IMR-90 (cell line): ENCODE measurements around the gene SNAP91. TPM values are rescaled to one million over a fixed set of nuclear protein-coding genes. Genes with fewer than 3 reads are reported as not detected.
A peak's percentile ranks its signal among the peaks of the same experiment; 100 is the strongest.

Experiments
- ATAC-seq: fragments of 200-7000 bp; cut with Tn5 transposase; 2 replicates; pipeline ENCODE4 v1.9.1; 2020; ENCODE audit warnings: low read depth, mild to moderate bottlenecking, moderate library complexity
- BruUV-seq: library from RNA; stranded (reverse); fragments of 400-500 nt; replicated peaks from 2 replicates; lab custom pipeline; 2021; lab: Mats Ljungman, UMichigan
- CTCF ChIA-PET: fragments of 300-600 bp; formaldehyde crosslinking; extraction: SDS; loops from one replicate; lab custom pipeline; 2021; ENCODE audit warnings: antibody characterized with exemption; lab: Yijun Ruan, JAX
- POLR2A ChIA-PET: fragments of 300-600 bp; sonication (Branson Sonifier 250); formaldehyde crosslinking; loops from one replicate; lab custom pipeline; 2022; ENCODE audit warnings: antibody characterized with exemption; ENCODE audit not compliant: unreplicated experiment; lab: Charles Lee
- DNase-seq: peaks from one replicate; pipeline ENCODE4 v3.0.0; 2013
- H2AFZ ChIP-seq: replicated peaks from 2 replicates; pipeline ENCODE3; 2013; ENCODE audit warnings: low read length, mild to moderate bottlenecking; ENCODE audit not compliant: poor library complexity
- H2AK5ac ChIP-seq: 2 replicates; pipeline ENCODE4 v1.6.1; 2013; ENCODE audit warnings: low read depth, low read length, inconsistent platforms
- H2AK9ac ChIP-seq: replicated peaks from 2 replicates; pipeline ENCODE3; 2013; ENCODE audit warnings: mild to moderate bottlenecking, low read depth, low read length, moderate library complexity; ENCODE audit not compliant: poor library complexity
- H2BK120ac ChIP-seq: 2 replicates; pipeline ENCODE4 v1.6.1; 2013; ENCODE audit warnings: low read depth, low read length, inconsistent platforms
- H2BK15ac ChIP-seq: 3 replicates; pipeline ENCODE4 v1.6.1; 2013; ENCODE audit warnings: low read depth, low read length, inconsistent platforms
- H2BK20ac ChIP-seq: 2 replicates; pipeline ENCODE4 v1.6.1; 2013; ENCODE audit warnings: low read depth, mild to moderate bottlenecking, inconsistent platforms, low read length, moderate library complexity
- H2BK5ac ChIP-seq: 2 replicates; pipeline ENCODE4 v1.6.1; 2013; ENCODE audit warnings: mild to moderate bottlenecking, low read depth, low read length, inconsistent platforms; ENCODE audit not compliant: poor library complexity, severe bottlenecking
- H3K14ac ChIP-seq: replicated peaks from 2 replicates; pipeline ENCODE4 v1.6.1; 2013; ENCODE audit warnings: low read depth, low read length, inconsistent platforms
- H3K18ac ChIP-seq: 2 replicates; pipeline ENCODE4 v1.6.1; 2013; ENCODE audit warnings: low read depth, low read length, control low read depth
- H3K23ac ChIP-seq: 2 replicates; pipeline ENCODE4 v1.6.1; 2013; ENCODE audit warnings: low read depth, low read length, inconsistent platforms
- H3K27ac ChIP-seq: 2 replicates; pipeline ENCODE4 v1.5.1; 2013; ENCODE audit warnings: mild to moderate bottlenecking, control low read depth, low read length; ENCODE audit not compliant: insufficient read depth
- H3K27me3 ChIP-seq: 2 replicates; pipeline ENCODE4 v1.6.1; 2013; ENCODE audit warnings: low read length; ENCODE audit not compliant: control insufficient read depth, insufficient read depth
- H3K36me3 ChIP-seq: 2 replicates; pipeline ENCODE4 v1.6.1; 2013; ENCODE audit warnings: low read length, mixed read lengths; ENCODE audit not compliant: control insufficient read depth, insufficient read depth
- H3K4ac ChIP-seq: 2 replicates; pipeline ENCODE4 v1.6.1; 2013; ENCODE audit warnings: low read depth, low read length, inconsistent platforms
- H3K4me1 ChIP-seq: 2 replicates; pipeline ENCODE4 v1.6.1; 2013; ENCODE audit warnings: low read length, mixed read lengths; ENCODE audit not compliant: control insufficient read depth, insufficient read depth
- H3K4me2 ChIP-seq: 2 replicates; pipeline ENCODE4 v1.6.1; 2013; ENCODE audit warnings: low read depth, mild to moderate bottlenecking, control low read depth, low read length, moderate library complexity
- H3K4me3 ChIP-seq: 2 replicates; pipeline ENCODE4 v1.5.1; 2013; ENCODE audit warnings: low read depth, mild to moderate bottlenecking, control low read depth, low read length, moderate library complexity; ENCODE audit not compliant: insufficient read depth
- H3K56ac ChIP-seq: 2 replicates; pipeline ENCODE4 v1.6.1; 2013; ENCODE audit warnings: low read length, inconsistent platforms; ENCODE audit not compliant: insufficient read depth; ENCODE audit errors: extremely low read depth
- H3K79me1 ChIP-seq, 2 experiments: 2 replicates each; pipeline ENCODE4 v1.6.1; 2013; ENCODE audit warnings: low read length in 2 of 2, inconsistent platforms in 1 of 2, low read depth in 1 of 2
- H3K9ac ChIP-seq: 2 replicates; pipeline ENCODE4 v1.6.1; 2013; ENCODE audit warnings: low read depth, low read length, control low read depth
- H3K9me1 ChIP-seq: 2 replicates; pipeline ENCODE4 v1.6.1; 2013; ENCODE audit warnings: low read length, inconsistent platforms; ENCODE audit not compliant: insufficient read depth
- H3K9me3 ChIP-seq: 2 replicates; pipeline ENCODE4 v1.6.1; 2013; ENCODE audit warnings: low read length; ENCODE audit not compliant: control insufficient read depth, insufficient read depth
- H4K20me1 ChIP-seq: 2 replicates; pipeline ENCODE4 v1.6.1; 2013; ENCODE audit warnings: low read length, inconsistent platforms; ENCODE audit not compliant: insufficient read depth
- H4K5ac ChIP-seq: 2 replicates; pipeline ENCODE4 v1.6.1; 2013; ENCODE audit warnings: mild to moderate bottlenecking, low read depth, low read length, control low read depth
- H4K8ac ChIP-seq, 2 experiments: 2 replicates each; pipeline ENCODE4 v1.6.1; 2013; ENCODE audit warnings: low read depth in 2 of 2, low read length in 2 of 2, control low read depth in 1 of 2, inconsistent platforms in 1 of 2
- H4K91ac ChIP-seq: 2 replicates; pipeline ENCODE4 v1.6.1; 2013; ENCODE audit warnings: low read depth, low read length, inconsistent platforms; ENCODE audit not compliant: insufficient read depth
- CTCF ChIP-seq: conservative IDR thresholded peaks from 2 replicates; pipeline ENCODE4 v1.5.1; 2012; ENCODE audit warnings: mild to moderate bottlenecking, low read depth, low read length, improper control_type of control experiment
- POLR2A ChIP-seq: IDR thresholded peaks from 2 replicates; pipeline ENCODE4 v1.6.1; 2012; ENCODE audit warnings: mild to moderate bottlenecking, low read depth, low read length
- RAD21 ChIP-seq: IDR thresholded peaks from 2 replicates; pipeline ENCODE4 v1.6.1; 2012; ENCODE audit warnings: low read length, improper control_type of control experiment
- WGBS, 2 experiments: methylation state at CpG; one replicate each; pipeline versions ENCODE4 v1.1.5 to v1.1.7; 2013; ENCODE audit warnings: missing lambda C conversion rate in 2 of 2; ENCODE audit not compliant: insufficient read length in 1 of 2; ENCODE audit errors: extremely low coverage in 2 of 2; 5-methylcytosine and 5-hydroxymethylcytosine counted together
- dilution Hi-C: fragments of 300-500 bp; cut with HindIII; formaldehyde crosslinking; loops from one replicate; pipeline ENCODE4 v1.14.3; 2018; ENCODE audit warnings: low sequenced_read_pairs; ENCODE audit not compliant: unreplicated experiment
- in situ Hi-C: fragments of 300-500 bp; cut with MboI; formaldehyde crosslinking; loops from 3 replicates; pipeline ENCODE4 v1.14.3; 2019; ENCODE audit warnings: low sequenced_read_pairs, inconsistent platforms, mixed read lengths
- intact Hi-C: fragments of 100-400 bp; cut with micrococcal nuclease; formaldehyde crosslinking; loops from 2 replicates; pipeline ENCODE4 v1.10.0; 2022
- polyA plus RNA-seq, 3 experiments: library from polyadenylated mRNA; depleted of rRNA; stranded (reverse); fragments of >200 nt; gene quantifications; 2 replicates each; pipeline ENCODE4 v1.2.3, GENCODE V29; 2012; ENCODE audit warnings: low replicate concordance in 1 of 3
- total RNA-seq: library from RNA; depleted of rRNA; stranded (reverse); fragments of >200 nt; gene quantifications from 2 replicates; pipeline ENCODE4 v1.2.3, GENCODE V29; 2012

SNAP91 gene
- total and polyA plus RNA-seq, 2 of the 4 experiments (the other 2 are of a cell fraction) = not detected

GRCh38 chr6:83592770-83593394 lies 116.0 kb downstream of the SNAP91 start:
- H3K79me1 ChIP-seq = no peaks in the 10 kb centered on the region
- H3K9ac ChIP-seq = no peak overlapping the region
- no peak overlapping the region for H4K5ac ChIP-seq
- H2AFZ ChIP-seq = no peak overlapping the region
- DNase-seq (peak; percentile 17), ATAC-seq (peak; percentile 50)
- no peaks in the 10 kb centered on the region for H3K27me3 ChIP-seq
- ChIA-PET POLR2A (no interaction called here), CTCF (interaction anchor here (0.7 kb wide), 1 partner anchor 12 kb away, joined by 3 read pairs; no protein-coding TSS in a partner anchor)
- H4K8ac ChIP-seq = no peak overlapping the region
- H3K4me3 ChIP-seq = no peak overlapping the region
- H2AK9ac ChIP-seq = no peak overlapping the region
- H3K9me3 ChIP-seq = no peaks in the 10 kb centered on the region
- no peak overlapping the region for H2BK5ac ChIP-seq
- no peak overlapping the region for H3K4ac ChIP-seq
- H2BK120ac ChIP-seq = no peak overlapping the region
- no peak overlapping the region for H3K14ac ChIP-seq
- no peak overlapping the region for H3K56ac ChIP-seq
- H3K4me1 ChIP-seq = no peaks in the 10 kb centered on the region
- no peak overlapping the region for H2AK5ac ChIP-seq
- no peaks in the 10 kb centered on the region for H3K36me3 ChIP-seq
- H2BK15ac ChIP-seq = no peak overlapping the region
- dilution Hi-C loops (no loop called here), intact Hi-C loops (no loop called here), in situ Hi-C loops (no loop called here)
- no peak overlapping the region for H4K91ac ChIP-seq
- TF ChIP-seq CTCF = peak; percentile 51
- TF ChIP-seq POLR2A = no peak
- TF ChIP-seq RAD21 = peak; percentile 25; the same call in 1 of the 2 replicates
- no peak overlapping the region for H3K23ac ChIP-seq
- H4K20me1 ChIP-seq = no peaks in the 10 kb centered on the region
- BruUV-seq = no TSS peak
- 0 out of 2 replicates have a peak overlapping the region, but pooled peaks have one; percentile 25 for H3K4me2 ChIP-seq
- 100% methylated on average over 1 of the region's 2 CpGs; no CpG with 5 or more reads in 1 of the 2 experiments for WGBS, 2 experiments
- no peak overlapping the region for H3K27ac ChIP-seq
- H2BK20ac ChIP-seq = no peak overlapping the region
- H3K9me1 ChIP-seq = no peaks in the 10 kb centered on the region; the same call in 1 of the 2 replicates
- no peak overlapping the region for H3K18ac ChIP-seq
